NCI-H510A treated with DMSO at 0.1 percent for 48 hours (cell line): ENCODE results near the gene CERS2.

Experiments used
- DNase-seq: peaks from one replicate; lab custom pipeline; 2025; lab: John Stamatoyannopoulos, UW

The CERS2 gene

DNA sequence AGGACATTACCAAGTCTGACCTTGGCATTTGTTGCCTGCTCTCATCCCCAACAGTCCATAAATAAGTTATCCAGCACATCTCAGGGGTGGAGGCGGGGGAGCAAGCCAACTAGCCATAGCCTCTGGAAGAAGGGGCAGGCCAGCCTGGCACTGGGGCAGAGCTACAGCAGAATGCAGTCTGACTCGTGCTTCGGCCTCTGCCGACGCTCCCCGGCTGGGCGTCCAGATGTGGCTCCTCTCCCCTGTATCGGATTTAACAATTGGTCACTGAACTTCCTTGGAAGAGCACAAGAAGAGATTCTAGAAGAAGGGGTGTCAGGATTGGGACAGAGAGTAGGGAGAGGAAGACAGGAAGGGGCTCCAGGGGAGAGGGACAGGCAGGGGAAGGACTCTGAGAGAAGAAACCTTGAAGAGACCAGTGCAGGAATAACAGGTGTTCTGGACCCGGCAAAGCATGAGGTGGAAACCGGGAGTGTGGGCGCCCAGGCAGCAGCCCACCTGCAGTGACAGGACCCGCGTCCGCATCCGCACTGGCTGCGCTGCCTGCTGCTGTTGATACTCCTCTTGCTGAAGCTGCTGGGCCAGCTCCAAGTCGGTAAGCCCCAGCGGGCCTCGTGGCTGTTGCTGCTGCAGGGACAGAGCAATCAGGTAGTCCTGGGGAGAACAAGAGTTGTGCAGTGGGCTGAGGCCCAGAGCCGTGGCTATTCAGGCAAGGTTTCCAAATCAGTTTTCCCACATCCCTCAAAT lies 22.7 kb upstream of the CERS2 start:
- no peak for DNase-seq

GRCh38 chr1:150995896-150996295 lies 21.3 kb upstream of the CERS2 start:
- no peak for DNase-seq

DNA sequence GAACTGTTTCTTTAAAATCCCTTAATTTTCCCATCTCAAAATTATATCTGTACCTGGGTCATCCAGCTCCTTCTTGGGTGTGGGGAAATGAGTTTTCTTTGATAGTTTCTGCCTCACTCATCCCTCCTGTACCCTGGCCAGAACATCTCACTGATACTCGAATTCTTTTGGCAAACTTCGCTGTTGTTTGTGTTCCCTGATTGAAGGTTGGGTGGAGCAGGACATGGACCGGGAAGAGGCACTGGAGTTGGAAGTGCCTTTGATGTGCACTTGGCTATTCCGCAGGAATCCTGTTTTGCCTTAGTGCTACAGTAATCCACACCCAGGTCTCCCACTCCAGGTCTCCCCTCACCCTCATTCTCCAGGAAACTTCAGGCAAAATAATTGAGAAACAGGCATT lies 20.8 kb upstream of the CERS2 start:
- DNase-seq: no peak

GRCh38 chr1:150994248-150994647 lies 19.6 kb upstream of the CERS2 start:
- no peak for DNase-seq

GRCh38 chr1:150992626-150993025 lies 18.0 kb upstream of the CERS2 start:
- DNase-seq: no peak

DNA sequence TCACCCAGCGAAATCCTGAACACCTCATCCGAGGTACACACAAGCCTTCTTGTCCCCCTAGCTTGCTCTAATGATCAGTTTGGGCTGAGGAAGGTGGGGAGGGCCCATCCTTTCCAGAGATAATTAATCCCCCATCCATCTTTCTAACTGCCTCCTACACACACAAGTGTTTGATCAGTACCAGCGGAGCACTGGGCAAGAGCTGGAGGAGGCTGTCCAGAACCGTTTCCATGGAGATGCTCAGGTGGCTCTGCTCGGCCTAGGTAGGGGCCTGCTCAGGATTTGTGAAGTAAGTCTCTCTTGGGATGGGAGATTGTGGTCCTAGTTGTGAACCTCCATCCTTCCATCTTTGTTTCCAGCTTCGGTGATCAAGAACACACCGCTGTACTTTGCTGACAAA lies 13.3 kb upstream of the CERS2 start:
- peak; percentile 81 for DNase-seq

DNA sequence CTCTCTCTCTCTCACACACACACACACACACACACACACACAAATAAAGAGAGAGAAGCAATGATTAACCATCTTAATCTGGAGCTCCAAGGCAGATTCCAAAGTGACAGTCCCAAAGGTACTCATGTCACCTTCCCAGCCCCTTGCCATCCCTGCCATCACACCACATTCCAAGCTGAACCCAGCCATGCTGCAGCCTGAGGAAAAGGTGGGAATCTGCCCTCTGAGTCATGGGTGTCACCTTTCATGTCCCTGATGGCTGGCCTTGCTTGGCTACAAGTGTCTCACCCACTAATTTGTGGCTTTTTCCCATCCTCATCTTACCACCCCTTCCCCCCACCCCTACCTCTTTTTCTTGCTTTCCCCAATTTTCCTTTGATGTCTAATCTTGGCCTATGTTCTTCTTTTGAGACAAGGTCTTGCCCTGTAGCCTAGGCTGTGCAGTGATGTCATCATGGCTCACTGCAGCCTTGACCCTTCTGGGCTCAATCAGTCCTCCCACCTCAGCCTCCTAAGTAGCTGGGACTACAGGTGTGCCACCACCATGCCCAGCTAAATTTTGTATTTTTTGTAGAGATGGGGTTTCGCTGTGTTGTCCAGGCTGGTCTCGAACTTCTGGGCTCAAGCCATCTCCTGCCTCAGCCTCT lies 10.7 kb upstream of the CERS2 start:
- no peak for DNase-seq

DNA sequence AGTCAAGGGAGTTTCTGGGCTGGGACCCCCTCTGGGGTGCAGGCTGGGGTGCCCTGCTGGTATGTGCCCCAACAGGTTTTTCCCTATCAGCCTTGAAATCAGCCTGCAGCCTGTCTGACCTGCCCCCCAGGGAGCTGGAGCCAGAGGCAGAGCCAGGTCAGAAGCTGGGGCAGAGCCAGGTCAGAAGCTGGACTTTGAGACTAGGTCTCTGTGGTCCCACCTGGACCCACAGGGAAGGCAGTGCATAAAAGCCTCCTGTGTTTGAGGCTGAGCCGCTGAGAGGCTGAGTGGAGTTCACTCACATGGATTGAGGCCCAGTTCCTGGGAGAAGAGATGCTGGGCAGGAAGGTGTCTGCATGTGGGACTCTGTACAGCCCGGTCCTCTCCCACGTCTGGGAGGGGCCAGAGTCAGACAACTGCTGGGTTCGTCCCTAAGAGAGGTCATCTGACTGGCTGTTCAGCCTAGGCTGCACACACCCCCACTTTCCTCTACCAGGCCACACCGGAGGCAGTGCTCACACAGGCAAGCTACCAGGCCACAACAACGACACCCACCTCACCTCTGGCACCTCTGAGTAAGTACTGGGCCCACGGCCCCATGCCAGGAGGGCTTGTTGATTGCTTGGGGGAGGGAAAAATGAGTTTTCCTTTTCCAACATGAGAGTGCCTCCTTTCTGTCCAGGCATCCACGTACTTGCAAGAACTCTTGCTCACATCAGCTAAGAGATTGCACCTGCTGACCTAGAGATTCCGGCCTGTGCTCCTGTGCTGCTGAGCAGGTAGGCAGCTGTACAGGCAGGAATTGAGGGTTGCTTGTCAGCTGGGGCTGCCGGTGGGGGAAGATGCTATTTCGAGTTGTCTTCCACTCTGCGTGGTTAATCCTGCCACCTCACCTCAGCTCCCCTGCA lies 7.4 kb upstream of the CERS2 start, which contains the start of gene ANXA9:
Gene ANXA9 (plus strand): TSS at position 488 of the 908 bp plus-strand sequence. CDS start 814 bp downstream, outside the sequence.
- peak; percentile 76 for DNase-seq

DNA sequence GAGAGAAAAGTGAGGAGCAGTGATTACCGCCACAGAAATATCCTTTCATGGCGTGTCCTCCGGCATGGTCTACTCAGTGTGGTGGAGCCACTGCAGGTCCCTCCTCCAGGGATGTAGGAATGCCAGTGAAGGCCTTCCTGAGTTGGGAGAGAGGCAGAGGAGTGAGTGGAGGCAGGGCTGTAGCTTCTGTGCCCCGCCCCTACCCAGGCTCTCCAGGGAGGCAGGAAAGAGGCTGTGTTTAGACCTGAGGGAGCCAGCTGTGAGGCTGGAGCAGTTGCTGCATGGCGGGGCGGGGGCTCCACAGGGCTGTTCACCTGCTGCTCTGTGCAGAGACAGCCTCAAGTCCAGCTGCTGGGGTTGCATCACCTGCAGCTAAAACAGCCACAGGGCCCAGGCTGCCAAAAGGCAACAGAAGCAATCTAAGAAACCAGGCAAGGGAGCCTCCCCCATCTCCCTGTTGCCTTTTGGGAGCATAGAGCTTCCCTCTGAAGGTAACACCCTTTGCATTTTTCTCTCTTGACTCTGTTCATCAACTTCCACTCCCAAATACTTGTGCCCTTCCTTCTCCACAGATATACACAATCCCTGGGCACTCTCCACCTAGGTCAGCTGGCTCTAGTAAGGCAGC lies 6.7 kb upstream of the CERS2 start:
- DNase-seq: peak; percentile 94

DNA sequence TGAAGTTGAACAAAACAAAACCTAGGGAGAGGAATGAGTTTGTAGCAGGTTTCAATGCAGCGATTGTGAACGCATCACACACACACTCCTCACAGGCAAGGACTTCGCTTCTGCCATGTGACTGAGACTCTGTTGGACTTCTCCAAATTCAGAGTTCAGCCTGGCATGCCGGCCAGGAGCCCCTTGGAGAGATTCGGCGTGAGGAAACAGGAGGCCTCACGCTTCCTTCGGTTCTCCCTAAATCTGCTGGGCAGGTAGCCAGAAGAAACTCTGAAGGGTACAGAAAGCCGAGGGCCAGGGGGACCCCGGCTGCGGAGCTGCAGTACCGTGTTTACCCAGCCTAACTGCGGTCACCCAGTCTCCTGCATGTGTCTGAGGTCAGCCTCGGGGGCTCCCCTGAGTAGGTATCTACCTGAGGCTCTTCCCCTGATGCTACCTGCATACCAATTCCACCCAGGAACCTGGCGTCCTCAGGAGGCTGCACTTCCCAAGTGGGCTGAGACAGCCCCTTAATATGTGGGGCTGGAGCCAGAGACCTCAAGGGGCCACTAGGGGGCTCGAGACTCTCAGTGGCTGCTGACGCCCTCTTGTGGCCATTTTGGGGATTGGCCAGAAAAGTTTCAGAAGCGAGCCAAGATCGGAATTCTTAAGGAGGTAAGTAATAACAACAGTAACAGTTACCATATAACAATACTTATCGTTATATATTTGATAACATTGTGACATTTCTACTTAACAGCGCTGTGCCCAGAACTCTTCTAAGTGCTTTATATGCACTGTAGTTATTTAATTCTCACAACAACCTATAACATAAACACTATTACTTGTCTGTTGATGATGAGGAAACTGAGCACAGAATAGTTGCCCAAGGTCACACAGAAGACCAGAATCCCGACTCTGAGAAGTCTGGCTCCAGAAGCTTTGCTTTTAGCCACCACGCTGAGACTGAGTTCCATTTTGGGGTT lies 4.7 kb upstream of the CERS2 start:
- peak; percentile 85 for DNase-seq

DNA sequence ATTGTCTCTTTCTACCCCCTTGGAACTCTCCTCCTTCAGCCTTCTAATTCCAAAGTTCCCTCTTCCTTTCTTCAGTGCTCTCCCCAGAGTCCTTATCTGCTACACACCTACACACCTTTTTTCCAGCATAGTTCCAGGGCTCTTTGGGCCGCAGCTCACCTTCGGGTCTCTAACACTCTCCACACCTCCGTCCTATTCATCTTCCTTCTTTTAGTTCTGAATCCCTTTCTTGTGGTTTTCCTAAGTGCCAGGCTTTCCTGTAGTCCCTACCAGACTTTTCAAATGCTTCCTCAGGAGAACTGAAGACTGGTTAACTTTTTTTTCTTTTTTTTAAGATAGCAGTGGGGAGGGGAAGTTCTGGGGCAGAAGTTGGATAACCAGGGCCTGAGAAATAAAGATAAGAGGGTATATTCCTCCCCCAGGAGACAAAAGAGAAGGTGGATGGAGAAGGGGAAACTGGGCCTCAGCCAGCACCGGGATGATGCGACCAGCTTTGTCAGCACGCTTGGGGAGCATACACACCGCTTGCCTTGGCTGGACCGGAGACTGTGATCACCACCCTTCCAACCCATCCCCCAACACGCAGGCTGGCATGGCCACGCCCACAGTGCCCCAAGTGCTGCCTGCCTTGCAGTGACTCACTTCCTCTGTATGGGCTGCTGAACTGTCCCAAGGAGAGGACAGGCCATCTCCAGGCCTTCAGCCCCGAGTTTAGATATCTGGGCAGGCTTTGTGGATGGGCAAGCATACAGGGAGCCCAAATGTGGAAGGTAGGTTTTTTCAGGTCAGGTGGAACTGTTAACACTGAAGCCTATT lies 2.5 kb upstream of the CERS2 start:
- DNase-seq: peak; percentile 62

- no peak for DNase-seq
These were observed 1.8 kb upstream of the CERS2 start for GRCh38 chr1:150976401-150976821.

GRCh38 chr1:150973836-150974579 lies 627 bp downstream of the CERS2 start:
- DNase-seq: peak; percentile 18

GRCh38 chr1:150973258-150973835 lies 1.3 kb downstream of the CERS2 start:
- DNase-seq: no peak

GRCh38 chr1:150972417-150972940 lies 2.2 kb downstream of the CERS2 start:
- DNase-seq: no peak

GRCh38 chr1:150971583-150972416 lies 2.8 kb downstream of the CERS2 start:
- DNase-seq: no peak

DNA sequence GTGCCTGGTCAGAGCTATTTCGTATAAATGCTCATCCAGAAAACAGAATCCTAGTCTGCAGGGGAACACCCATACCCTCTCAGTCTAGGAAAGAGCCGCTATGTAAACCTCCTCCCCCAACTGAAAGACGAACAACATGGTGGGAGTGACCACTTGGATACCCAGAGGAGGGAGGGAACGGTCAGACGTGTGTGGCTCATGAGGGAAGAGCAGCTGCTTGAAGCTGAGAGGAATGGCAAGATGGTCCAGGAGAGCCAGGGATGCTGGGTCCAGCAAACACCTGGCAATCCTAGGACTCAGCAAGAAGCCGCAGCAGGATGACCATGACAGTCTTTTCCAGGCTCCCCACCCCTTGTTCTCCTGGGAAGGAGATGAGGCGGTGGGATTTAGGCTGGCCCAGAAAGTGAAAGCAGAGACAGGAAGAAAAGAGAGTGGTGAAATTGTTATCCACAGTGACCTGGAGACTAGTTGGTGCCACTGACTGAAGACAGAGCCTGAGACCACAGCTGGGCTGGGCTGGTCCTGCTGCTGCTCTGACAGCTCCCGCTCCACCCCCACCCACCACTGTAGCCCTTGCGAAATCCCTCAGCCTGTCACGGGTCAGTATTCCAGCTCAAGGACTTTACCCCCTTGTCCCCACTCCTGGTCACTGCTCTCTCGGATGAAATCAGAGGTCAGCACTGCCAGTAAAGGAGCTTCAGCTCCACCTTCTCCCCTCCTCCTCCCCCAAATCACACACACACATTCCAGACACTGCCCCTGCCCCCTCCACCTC lies 3.6 kb downstream of the CERS2 start:
- no peak for DNase-seq
